Esophagus squamous epithelium (tissue), 4 donors: Measurements from ENCODE around the gene OS9.
A peak's percentile ranks its signal among the peaks of the same experiment; 100 is the strongest.

Experiments used
- POLR2A ChIP-seq, 4 donors: fragments of 450-650 bp; IDR thresholded peaks; one replicate each; pipeline ENCODE4 v1.6.1; 2017; ENCODE audit warnings: antibody characterized with exemption in 4 of 4, mild to moderate bottlenecking in 4 of 4, moderate library complexity in 3 of 4
- TF ChIP-seq, protein P1 (sequence below), 6 experiments: fragments of 450-650 bp in 4 of 6; fragments of 200-600 bp in 2 of 6; sonication (generic) in 2 of 6; IDR thresholded peaks; one replicate each; pipeline ENCODE4 v1.5.1; 2016 to 2019; ENCODE audit warnings: antibody characterized with exemption in 6 of 6, mild to moderate bottlenecking in 4 of 6, moderate library complexity in 4 of 6

DNA sequence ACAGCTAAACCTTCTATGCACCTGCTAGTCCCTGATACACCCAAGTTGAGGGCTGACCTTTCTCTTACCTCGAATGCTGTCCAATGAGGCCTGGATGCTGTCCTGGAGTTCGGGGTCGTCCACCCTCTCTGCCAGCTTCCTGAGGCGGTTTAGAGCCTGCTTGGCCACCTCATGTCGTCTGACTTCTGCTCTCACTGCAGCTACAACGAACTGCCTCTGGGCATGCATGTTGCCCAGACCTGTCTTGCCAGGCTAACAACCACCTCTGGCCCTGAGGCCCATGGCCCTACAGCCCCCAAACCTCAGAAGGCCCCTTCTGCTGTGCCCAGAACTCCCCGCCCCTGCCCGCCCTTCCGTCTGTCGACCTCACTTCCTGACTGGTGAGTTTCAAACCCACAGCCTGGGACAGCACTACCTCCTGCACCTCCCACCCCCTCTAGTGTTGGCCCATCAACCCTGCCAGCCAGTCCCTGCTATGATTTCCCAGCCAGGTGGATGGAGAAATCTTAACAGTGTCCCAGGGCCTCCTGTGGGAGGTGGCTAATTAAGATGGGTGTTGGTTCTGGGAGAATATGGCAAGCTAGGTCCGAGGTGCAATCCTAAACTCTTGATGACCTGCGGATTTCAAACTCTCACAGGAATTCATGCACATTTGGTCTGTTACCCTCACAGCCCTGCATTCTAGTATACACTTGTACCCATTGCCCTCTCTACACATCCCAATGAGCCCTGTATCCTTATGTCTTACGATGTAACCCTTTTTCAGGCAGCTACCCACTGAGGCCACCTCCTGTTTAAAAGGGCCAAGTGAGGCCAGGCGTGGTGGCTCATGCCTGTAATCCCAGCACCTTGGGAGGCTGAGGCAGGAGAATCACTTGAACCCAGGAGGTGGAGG, 48.2 kb downstream of the OS9 start:
- TF ChIP-seq, protein P1, sequence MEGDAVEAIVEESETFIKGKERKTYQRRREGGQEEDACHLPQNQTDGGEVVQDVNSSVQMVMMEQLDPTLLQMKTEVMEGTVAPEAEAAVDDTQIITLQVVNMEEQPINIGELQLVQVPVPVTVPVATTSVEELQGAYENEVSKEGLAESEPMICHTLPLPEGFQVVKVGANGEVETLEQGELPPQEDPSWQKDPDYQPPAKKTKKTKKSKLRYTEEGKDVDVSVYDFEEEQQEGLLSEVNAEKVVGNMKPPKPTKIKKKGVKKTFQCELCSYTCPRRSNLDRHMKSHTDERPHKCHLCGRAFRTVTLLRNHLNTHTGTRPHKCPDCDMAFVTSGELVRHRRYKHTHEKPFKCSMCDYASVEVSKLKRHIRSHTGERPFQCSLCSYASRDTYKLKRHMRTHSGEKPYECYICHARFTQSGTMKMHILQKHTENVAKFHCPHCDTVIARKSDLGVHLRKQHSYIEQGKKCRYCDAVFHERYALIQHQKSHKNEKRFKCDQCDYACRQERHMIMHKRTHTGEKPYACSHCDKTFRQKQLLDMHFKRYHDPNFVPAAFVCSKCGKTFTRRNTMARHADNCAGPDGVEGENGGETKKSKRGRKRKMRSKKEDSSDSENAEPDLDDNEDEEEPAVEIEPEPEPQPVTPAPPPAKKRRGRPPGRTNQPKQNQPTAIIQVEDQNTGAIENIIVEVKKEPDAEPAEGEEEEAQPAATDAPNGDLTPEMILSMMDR (IDR thresholded peaks at IDR 0.05) = peak in 4 of 6 experiments; percentile 5 to 39 (median 23)
- TF ChIP-seq POLR2A (IDR thresholded peaks at IDR 0.05) = no peak
